ENCODE measurements around the gene ABHD12. TPM values are rescaled to one million over a fixed set of nuclear protein-coding genes. Genes with fewer than 3 reads are reported as not detected.

The ABHD12 gene
- total and polyA plus RNA-seq, 2 experiments from 2014 or later = 69.5 to 187 TPM

DNA sequence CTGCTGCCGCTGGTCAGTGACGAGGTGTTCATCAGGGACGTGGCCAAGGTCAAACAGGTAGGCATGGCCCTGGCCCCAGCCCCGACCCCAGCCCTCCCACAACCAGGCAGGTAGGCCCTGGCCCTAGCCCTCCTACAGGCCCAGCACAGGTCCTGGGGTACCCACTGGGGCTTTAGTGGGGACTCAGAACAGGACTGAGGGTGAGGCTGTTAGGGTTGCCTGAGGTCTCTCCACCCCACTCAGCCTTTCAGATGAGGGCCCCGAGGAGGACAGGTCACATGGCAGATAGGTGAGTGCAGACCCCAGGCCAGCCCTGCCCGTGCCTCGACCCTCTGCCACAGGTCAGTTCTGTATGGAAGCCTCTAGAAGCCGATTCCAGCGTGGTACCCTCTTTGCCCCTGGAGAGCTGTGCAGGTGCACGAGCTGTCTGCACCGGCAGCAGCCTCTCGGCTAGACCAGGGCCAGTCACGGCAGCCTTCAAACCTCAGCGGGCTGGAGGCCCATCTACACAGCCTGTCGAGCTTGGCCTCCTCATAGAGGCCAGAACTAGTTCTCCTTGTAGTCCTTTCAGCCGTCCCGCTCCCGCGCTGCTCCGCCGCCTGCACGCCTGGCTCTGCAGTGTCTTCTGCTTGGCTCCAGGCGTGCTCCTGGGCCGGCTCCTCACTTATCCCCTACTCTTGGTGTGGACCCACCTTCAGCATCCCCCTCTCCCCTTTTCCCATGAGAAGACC lies 107.2 kb downstream of the ABHD12 start:
- Histone ChIP-seq H3K9me3 (ENCODE audit: low read depth) (no peaks in the 10 kb centered on the region), H2AFZ (no peak overlapping the region), H3K9me2 (replicated peaks; ENCODE audit: insufficient read depth) (no peaks in the 10 kb centered on the region), H3K27me3 (no peaks in the 10 kb centered on the region), H3K79me2 (no peaks in the 10 kb centered on the region), H3K4me1 (ENCODE audit: insufficient read depth) (no peaks in the 10 kb centered on the region), H4K20me1 (ENCODE audit: insufficient read depth, poor library complexity, severe bottlenecking) (no peaks in the 10 kb centered on the region), H3K4me2 (no peak overlapping the region), H3K27ac (no peak overlapping the region), H3K4me3 (no peak overlapping the region), H3K36me3 (replicated peaks; ENCODE audit: insufficient read depth, low read depth) (no peaks in the 10 kb centered on the region)
- TF ChIP-seq, protein P1, sequence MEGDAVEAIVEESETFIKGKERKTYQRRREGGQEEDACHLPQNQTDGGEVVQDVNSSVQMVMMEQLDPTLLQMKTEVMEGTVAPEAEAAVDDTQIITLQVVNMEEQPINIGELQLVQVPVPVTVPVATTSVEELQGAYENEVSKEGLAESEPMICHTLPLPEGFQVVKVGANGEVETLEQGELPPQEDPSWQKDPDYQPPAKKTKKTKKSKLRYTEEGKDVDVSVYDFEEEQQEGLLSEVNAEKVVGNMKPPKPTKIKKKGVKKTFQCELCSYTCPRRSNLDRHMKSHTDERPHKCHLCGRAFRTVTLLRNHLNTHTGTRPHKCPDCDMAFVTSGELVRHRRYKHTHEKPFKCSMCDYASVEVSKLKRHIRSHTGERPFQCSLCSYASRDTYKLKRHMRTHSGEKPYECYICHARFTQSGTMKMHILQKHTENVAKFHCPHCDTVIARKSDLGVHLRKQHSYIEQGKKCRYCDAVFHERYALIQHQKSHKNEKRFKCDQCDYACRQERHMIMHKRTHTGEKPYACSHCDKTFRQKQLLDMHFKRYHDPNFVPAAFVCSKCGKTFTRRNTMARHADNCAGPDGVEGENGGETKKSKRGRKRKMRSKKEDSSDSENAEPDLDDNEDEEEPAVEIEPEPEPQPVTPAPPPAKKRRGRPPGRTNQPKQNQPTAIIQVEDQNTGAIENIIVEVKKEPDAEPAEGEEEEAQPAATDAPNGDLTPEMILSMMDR (IDR thresholded peaks at IDR 0.05; ENCODE audit: poor library complexity) = no peak
- TF ChIP-seq EZH2 (IDR thresholded peaks at IDR 0.05; ENCODE audit: borderline replicate concordance) (no peak), EZH2phosphoT487 (IDR thresholded peaks at IDR 0.05; ENCODE audit: low read depth, severe bottlenecking, unreplicated experiment) (no peak)
- DNase-seq (ENCODE audit: low spot score) = no peak
- WGBS (ENCODE audit: low lambda C conversion rate, missing lambda C conversion rate) = 97% methylated on average over 23 of the region's 24 CpGs

DNA sequence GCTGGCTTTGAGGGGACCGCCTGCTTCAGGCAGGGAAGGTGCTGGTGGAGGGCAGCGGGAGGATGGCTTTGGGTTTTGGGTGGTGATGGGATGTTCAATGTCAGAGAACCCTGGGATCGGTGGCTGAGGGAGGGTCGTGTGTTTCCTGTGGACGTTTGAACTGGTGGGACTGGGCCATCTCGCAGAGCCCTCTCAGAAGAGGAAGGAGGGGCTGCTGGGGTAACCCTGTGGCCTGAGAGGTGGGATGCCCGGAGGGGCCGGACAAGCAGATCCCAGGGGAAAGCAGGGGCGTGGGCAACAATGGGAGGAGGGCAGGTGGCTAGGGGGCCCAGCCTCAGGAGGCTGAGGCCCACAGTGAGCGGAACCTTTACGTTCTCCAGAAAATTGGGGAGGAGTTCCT lies 107.8 kb downstream of the ABHD12 start:
- Histone ChIP-seq H3K4me3 (no peak overlapping the region), H3K27me3 (no peaks in the 10 kb centered on the region), H3K27ac (no peak overlapping the region), H4K20me1 (ENCODE audit: insufficient read depth, poor library complexity, severe bottlenecking) (no peaks in the 10 kb centered on the region), H3K9me2 (replicated peaks; ENCODE audit: insufficient read depth) (no peaks in the 10 kb centered on the region), H3K4me2 (no peak overlapping the region), H2AFZ (no peak overlapping the region), H3K4me1 (ENCODE audit: insufficient read depth) (no peaks in the 10 kb centered on the region), H3K79me2 (no peaks in the 10 kb centered on the region), H3K9me3 (ENCODE audit: low read depth) (no peaks in the 10 kb centered on the region), H3K36me3 (replicated peaks; ENCODE audit: insufficient read depth, low read depth) (no peaks in the 10 kb centered on the region)
- WGBS (ENCODE audit: low lambda C conversion rate, missing lambda C conversion rate) = 97% methylated on average over 11 of the region's 11 CpGs
- no peak for DNase-seq (ENCODE audit: low spot score)
- TF ChIP-seq EZH2 (IDR thresholded peaks at IDR 0.05; ENCODE audit: borderline replicate concordance) = no peak
- TF ChIP-seq EZH2phosphoT487 (IDR thresholded peaks at IDR 0.05; ENCODE audit: low read depth, severe bottlenecking, unreplicated experiment) = no peak
- TF ChIP-seq, protein P1 (IDR thresholded peaks at IDR 0.05; ENCODE audit: poor library complexity) = no peak

DNA sequence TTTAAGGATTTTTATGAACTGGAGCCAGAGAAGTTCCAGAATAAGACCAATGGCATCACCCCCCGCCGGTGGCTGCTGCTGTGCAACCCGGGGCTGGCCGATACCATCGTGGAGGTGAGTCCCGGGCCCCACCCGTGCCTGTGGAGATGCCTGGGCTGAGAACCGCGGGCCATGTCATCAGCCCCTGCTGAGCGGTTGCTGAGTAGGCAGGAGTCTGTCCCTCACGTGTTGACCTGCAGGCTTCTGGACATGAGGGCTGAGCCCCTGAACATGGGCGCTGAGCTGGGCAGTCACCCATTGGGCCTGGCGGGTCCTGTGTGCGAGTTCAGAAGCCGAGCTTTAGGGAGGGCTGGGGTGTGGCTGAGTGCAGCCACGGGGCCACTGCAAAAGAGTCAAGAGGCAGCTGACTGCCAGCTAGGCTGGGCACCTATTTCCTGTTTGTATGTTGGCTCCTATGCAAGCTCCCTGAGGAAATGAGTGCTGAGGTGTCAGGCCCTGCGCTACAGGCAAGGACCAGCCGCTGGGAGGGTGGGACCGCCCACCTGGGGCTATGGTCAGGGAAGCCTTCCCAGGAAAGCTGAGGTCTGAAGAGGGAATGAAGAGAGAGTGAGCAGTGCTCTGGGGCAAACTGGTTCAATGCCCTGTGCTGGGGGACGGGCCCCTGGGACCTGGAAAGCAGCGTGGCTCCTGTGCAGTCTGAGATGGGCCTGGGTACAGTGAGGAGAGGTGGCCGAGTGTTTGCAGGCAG lies 108.4 kb downstream of the ABHD12 start:
- H2AFZ ChIP-seq = no peak overlapping the region
- no peak overlapping the region for H3K4me2 ChIP-seq
- H3K9me3 ChIP-seq (ENCODE audit: low read depth) = no peaks in the 10 kb centered on the region
- WGBS (ENCODE audit: low lambda C conversion rate, missing lambda C conversion rate) = 95% methylated on average over 22 of the region's 22 CpGs
- no peak overlapping the region for H3K27ac ChIP-seq
- H3K36me3 ChIP-seq (replicated peaks; ENCODE audit: insufficient read depth, low read depth) = no peaks in the 10 kb centered on the region
- H4K20me1 ChIP-seq (ENCODE audit: insufficient read depth, poor library complexity, severe bottlenecking) = no peaks in the 10 kb centered on the region
- TF ChIP-seq EZH2phosphoT487 (IDR thresholded peaks at IDR 0.05; ENCODE audit: low read depth, severe bottlenecking, unreplicated experiment) (no peak), EZH2 (IDR thresholded peaks at IDR 0.05; ENCODE audit: borderline replicate concordance) (no peak)
- TF ChIP-seq, protein P1 (IDR thresholded peaks at IDR 0.05; ENCODE audit: poor library complexity) = no peak
- no peak for DNase-seq (ENCODE audit: low spot score)
- H3K4me1 ChIP-seq (ENCODE audit: insufficient read depth) = no peaks in the 10 kb centered on the region
- no peaks in the 10 kb centered on the region for H3K27me3 ChIP-seq
- no peak overlapping the region for H3K4me3 ChIP-seq
- H3K79me2 ChIP-seq = no peaks in the 10 kb centered on the region
- H3K9me2 ChIP-seq (replicated peaks; ENCODE audit: insufficient read depth) = no peaks in the 10 kb centered on the region
